ENCODE measurements around the gene ASTN1.

ASTN1 gene

DNA sequence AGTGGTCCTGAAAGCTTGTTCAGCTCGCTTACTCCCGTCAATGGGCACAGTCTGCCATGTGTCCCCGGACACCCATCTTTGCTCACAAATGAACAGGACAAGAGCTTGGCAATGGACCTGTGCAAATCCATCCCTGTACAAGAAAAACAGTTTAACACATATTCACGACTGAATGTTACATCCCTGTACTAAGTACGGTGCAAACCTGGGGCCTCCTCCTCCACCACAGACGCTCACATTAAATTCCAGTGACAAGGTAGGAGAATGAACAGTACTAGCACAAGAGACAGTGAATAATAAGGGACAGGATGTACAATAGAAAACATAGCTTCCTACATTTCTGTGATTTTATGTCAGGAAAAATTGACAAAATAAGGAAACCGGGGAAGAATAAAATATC is 187.7 kb downstream of the ASTN1 start:
- DNase-seq = no peak

- no peak for DNase-seq
Measured at GRCh38 chr1:176976225-176976624, 188.3 kb downstream of the ASTN1 start.

GRCh38 chr1:176964687-176965086 is 199.8 kb downstream of the ASTN1 start:
- DNase-seq = no peak

GRCh38 chr1:176963181-176963580 is 201.3 kb downstream of the ASTN1 start:
- DNase-seq = no peak

GRCh38 chr1:176961678-176962077 is 202.8 kb downstream of the ASTN1 start:
- DNase-seq = no peak

- DNase-seq = no peak
Measured at GRCh38 chr1:176959191-176959820, 205.2 kb downstream of the ASTN1 start.

DNA sequence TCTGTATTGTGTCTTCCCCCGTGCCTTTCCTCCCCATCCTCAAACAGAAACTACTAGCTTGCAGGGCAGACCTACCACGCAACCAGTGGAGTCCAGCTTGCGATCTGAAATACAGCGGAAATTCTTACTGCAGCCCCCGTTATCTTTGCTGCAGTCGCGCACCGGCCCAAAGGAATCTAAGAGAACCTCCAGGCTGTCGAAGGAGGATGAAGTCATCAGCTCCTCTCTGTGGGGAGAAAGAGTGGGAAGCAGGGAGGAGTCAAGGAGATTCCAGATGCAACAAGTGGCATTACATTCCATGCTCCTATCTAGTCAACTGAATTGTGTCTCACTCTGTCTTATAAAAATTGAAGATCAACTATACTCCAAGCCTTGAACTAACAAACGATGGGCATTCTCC is 206.9 kb downstream of the ASTN1 start:
- DNase-seq = no peak

DNA sequence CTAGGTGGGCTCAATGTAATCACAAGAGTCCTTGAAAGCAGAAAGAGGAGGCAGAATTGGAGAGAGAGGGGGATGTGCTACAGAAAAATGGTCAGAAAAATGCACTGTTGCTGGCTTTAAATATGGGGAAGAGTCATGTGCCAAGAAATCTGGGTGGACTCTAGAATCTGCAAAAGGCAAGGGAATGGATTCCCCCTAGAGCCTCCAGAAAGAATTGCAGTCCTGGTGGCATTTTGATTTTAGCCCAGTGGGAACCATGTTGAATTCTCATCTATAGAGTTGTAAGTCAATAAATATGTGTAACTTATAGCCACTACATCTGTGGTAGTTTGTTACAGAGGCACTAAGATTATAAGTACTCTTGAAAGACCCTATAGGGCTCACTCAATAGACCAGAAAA is 210.3 kb downstream of the ASTN1 start:
- no peak for DNase-seq

GRCh38 chr1:176950736-176951324 is 213.7 kb downstream of the ASTN1 start:
- DNase-seq = no peak

DNA sequence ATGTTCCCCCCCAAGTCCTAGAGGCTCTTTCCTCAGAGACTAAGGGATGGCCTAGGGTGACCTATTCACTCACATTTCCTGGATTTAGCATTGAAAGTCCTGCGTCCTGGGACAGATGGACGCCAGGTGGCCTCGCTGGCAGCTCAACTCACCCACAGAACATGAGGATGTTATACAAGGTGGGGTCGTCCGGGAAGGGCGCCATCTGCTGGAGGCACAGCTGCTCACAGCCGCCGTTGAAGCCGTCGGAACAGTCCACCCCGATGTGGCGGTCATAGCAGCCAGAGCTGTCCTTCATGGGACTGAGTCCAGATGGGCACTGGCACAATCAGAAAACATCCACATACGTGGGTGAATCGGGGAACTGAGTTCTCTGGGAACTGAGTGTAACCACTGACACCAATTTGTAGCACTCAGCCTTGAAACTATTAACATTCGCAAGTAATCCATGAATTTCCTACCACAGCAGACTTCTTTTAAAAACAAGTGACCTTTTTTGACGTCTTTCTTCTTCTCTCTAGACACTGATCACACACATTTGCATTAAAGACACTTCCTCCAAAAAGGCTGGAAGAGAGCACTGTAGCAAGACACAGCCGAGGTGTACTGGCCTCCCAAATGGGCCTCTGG is 215.4 kb downstream of the ASTN1 start:
- peak; percentile 38 for DNase-seq

- DNase-seq = no peak
Measured at GRCh38 chr1:176944606-176945005, 219.9 kb downstream of the ASTN1 start.

DNA sequence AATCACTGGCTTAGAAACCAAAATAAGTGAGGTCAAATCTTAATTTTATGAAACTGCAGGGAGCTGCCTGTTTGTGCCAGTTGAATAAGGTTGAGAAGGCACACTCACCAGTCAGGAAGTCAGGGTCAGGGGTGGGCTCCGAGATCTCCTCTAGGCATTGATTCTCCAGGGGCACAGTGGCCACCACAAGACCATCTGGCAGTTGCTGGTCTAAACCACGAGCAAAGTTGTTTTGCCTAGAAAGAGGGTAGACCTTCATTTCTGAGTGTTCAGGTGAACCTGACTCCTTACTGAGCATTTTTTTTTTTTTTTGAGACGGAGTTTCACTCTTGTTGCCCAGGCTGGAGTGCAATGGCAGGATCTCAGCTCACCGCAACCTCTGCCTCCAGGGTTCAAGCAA is 220.7 kb downstream of the ASTN1 start:
- no peak for DNase-seq

DNA sequence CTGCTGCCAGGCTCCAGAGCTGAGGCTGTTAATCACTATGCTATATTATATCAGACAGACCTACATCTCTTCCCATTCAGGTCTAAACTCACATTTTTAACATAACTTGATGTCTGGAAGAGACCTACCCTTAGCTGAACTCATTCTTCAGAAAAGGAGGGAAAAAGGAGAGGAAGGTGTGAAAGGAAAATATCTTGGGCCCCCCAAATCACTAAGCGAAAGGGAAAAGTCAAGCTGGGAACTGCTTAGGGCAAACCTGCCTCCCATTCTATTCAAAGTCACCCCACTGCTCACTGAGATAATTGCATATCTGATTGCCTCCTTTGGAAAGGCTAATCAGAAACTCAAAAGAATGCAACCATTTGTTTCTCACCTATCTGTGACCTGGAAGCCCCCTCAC is 222.2 kb downstream of the ASTN1 start:
- DNase-seq = no peak

DNA sequence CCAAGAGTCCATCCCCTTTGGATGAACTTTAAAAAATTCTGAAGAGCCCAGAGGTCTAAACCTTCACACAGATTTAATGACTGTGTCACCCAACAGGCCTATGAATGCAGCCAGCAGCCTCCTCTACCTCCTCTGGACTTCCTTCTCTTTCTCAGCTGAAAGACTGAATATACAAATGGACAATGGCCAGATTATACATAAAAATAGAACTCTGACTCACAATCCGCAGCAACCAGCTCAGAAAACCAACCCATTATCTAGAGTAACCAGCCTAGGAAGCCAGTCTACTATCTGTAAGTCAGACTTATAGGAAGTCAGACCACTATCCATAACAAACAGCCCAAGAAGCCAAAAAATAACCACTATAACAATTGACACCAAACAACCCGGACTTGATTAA is 224.5 kb downstream of the ASTN1 start:
- no peak for DNase-seq

DNA sequence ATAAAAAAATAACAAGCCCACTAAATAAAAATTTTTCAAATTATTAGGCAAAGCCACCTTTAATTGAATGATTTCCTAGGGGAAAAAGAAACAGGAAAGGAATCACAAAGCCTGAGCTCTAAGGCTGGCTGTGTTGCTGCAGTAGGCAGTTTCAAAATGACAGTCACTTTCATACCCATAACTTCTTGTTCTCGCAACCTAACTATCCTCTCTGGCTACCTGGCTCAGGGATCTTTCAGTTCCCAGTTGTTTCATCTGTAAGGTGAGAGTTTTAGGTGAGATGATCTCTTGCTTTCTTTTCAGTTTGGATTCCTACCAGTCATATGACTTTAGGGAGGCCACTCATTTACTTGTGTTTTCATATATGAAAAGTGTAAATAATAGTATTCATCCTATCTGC is 226.1 kb downstream of the ASTN1 start:
- no peak for DNase-seq

- no peak for DNase-seq
Measured at GRCh38 chr1:176934370-176934769, 230.1 kb downstream of the ASTN1 start.

GRCh38 chr1:176932114-176933104 is 232.1 kb downstream of the ASTN1 start:
- DNase-seq = no peak

DNA sequence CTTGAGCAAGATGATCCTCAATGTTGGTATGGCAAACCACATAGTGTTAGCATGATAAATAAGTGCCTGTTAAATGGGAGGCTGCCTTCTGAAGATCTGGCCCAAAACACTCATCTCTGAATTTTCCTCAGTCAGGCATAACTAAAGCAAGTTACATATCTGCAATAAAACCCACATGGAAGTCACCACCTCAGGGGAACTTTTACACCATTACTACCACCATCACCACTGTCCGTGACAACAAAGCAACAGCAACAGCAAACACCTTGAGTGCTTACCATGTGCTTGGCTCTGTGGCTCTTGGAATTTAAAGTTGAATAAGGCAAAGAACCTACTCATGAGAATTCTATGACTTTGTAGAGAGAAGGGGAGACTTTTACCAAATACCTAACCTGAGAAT is 233.0 kb downstream of the ASTN1 start:
- DNase-seq = no peak

GRCh38 chr1:176926330-176927086 is 238.0 kb downstream of the ASTN1 start:
- no peak for DNase-seq

GRCh38 chr1:176925223-176925622 is 239.3 kb downstream of the ASTN1 start:
- DNase-seq = no peak

- DNase-seq = no peak
Measured at GRCh38 chr1:176923283-176923682, 241.2 kb downstream of the ASTN1 start.

Measured in activated CD4-positive, alpha-beta T cell treated with anti-CD3 and anti-CD28 coated beads, Interleukin-10, Interleukin-2, amounts not matched to agents 100 ng/mL and 50 ng/mL, durations not matched to agents 16 hours and 8 hours (primary cell).